Glomerular endothelial cell (primary cell): Measurements from ENCODE around the gene DPM1. TPM values are rescaled to one million over a fixed set of nuclear protein-coding genes. Genes with fewer than 3 reads are reported as not detected.

Experiments
- DNase-seq: peaks from one replicate; pipeline ENCODE4 v3.0.0-alpha.2; 2011; ENCODE audit warnings: low read depth, low spot score; ENCODE audit errors: extremely low read depth
- total RNA-seq: library from RNA; depleted of rRNA; stranded (reverse); fragments of >200 nt; gene quantifications from 2 replicates; pipeline ENCODE4 v1.2.3, GENCODE V29; 2015

DPM1 gene
- total RNA-seq, 1 donor from 2014 or later: 40.7 TPM

DNA sequence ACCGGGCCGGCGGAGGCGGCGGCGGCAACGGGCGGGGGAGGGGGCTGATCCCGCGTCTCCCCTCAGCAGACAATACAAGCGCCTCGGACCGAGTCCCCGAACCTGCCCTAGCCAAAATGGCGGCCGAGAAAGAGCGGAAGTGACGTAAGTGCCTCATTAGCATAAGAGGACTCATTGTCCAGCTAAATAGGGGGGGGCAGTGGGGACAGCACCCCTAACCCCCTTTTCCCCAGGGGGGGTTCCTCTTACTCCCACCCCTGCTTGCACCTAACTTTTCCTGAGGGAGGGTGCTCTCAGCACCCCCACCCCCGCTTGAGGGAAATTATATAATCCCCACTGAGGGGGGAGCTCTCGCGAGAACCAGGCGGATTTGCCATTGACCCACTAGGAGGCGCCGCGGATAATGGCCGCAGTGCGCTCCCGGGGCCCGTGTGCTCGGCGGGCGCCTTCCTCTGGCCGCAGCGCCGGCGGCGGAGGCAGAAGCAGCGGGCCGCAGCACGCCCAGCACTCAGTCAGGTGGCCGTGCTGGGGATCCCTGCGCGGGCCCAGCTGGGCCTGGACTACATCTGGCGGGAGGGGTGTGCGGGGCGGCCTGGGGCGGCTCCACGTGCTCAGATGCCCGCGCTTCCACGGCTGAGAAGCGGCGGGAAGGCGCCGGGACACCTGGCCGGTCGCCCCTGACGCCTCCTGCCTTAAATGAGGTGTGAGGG, 26.9 kb downstream of the DPM1 start, which contains the start of gene ADNP:
Gene ADNP, minus strand, starts transcription at position 132 of the 710 bp plus-strand sequence. CDS start 27,441 bp downstream, outside the sequence.
- no peak for DNase-seq

DNA sequence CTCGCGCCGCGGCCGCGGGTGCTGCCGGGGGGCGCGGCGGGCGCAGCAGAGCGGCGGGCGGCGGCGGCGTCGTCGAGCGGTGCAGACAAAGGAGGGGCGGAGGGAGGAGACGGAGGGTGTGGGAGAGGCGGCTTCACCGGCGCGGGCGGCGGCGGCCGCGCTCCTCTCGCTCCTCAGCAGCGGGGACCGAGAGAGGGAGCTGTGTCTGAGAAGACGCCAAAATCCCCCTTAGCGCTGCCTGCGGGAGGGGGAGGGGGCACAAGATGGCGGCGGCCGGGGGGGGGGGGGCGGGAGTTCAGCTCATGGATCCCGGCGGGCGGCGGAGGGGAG, 27.4 kb downstream of the DPM1 start:
- DNase-seq: no peak

DNA sequence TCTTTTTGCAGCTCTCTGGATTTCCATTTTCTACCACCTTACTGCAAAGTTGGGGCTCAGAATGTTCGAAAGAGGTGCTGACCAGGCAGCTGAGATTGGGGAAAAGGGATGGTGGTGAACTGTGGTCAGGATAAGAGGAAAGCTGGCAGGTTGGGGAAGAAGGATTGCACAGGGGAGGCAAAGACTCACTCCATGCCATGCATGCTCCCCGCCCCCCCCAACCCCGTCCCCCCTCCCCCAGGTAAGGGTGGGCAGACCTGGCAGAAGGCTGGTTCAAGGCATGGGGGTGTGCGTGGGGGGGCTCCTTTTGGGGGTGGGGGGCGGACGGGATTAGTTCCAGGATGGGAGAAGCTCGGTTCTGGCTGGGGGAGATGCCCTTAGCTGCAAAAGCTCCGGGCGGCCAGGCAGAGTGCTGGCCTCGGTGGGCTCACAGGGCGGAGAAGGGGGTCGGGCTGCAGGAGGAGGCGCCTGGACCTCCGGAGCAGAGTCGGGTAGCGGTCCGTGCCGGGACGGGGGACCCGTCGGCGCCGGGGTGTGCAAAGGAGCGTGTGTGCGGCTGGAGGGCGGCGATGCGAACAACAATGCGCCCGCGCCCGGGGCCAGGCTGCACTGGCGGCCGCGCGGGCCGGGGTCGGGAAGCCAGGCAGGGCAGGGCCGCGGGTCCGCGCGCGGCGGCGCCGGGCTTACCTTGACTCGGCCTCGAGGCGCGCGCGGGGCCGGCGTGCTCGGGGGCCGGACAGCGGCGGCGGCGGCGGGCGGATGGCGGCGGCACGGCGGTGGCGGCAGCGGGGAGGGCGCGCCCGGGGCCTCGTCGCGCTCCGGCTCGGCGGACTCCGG, 28.0 kb downstream of the DPM1 start:
- no peak for DNase-seq

DNA sequence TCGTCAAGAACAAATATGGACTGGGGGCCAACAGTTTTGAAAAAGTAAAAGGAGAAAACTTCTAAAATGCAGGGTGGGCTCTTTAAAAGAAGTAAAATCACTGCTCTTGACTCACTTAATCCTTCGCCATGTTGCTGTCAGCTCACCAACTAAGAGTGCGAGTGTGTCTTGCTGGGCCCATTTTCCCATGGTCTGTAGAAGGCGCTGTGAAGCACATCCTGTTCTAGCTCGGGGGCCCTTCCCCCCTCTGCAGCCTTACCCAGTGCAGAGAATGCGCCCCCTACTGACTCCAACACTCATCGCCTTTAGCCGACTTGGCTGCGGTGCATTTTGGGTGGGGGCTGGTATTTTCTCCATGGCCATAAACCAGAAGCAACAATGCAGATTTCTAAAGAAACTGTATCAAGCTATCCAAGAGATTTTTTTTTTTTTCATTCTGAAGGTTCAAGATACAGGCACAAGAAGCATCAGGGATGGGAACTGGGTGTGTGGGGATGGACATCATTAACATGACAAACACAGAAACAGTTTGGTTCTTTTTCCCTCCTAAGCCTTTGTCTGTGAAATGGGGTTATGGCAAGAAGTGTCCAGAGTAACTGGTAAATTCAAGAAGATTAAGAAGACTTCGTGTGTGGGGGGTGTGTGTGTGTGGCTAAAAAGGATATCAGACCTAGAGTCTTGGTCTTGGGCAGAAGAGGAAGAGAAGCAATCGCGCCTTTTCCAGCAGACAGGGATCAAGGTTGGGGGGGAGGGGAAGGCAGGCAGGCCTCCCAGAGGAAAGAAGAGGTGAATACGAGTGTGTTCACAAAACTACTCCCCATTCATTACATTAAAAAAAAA, 28.8 kb downstream of the DPM1 start:
- DNase-seq: peak; percentile 82

DNA sequence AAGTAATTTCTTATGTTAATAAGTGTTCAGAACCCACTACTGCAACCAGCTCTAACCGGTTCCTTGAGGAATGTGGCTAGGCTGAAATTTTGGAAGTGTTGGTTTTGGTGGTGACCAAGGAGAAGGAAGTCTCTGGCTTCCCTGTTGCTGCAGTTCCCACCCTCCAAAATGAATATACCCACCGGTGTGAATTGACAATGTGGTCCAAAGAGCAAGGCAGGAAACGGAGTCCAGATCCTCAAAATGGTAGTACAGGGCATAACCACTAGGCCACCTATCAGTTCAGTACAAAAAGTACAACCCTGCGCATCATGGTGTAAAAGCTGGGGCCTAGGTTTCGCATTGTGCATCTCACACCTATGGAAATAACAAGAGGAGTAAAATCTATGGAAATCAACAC, 29.9 kb downstream of the DPM1 start:
- DNase-seq: no peak

DNA sequence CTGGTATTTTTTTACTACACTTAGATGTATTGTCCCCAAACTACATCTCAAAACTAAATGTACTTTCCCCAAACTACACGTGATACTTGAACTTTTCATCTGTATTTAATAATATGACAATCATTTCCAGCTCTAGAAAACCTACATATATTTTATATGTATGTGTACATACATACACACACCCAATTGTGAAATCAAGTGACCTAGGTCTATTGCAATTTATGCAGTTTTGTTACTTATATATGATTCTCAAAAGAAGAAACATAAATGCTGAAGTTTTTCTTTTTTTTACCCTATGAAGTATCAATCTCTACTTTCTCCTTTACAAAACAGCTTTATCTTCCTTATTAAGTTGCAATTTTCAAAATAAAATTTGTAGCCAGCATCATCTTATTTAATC, 31.8 kb downstream of the DPM1 start:
- no peak for DNase-seq

DNA sequence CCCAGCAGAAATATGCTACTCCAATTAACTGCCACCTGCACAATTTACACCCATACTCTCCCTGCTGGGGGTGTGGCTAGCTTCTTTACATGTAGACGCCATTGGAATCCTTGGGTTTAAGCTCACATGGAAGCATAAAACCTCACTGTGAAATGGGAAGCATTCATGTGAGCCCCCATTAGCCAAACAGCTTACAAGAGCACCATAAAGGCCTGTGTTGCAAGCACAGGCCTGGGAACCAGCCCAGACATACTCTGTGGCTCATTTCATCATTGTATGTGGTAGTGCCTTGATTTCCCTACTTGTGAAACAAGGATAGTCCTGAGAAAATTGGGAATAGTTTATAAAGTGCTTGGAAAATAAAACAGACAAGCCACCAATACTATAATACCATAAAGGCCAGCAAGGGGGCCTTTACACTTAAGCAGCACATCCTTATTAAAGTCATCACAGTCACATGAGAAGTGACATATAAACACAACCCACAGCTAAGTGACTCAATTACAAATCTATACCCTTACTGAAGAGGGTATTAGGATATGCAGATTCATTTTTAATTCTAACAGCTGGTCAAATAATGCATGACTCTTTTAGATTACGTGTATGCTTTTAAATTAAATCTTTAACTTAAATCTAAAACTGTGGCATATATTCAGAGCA, 33.9 kb downstream of the DPM1 start:
- no peak for DNase-seq

DNA sequence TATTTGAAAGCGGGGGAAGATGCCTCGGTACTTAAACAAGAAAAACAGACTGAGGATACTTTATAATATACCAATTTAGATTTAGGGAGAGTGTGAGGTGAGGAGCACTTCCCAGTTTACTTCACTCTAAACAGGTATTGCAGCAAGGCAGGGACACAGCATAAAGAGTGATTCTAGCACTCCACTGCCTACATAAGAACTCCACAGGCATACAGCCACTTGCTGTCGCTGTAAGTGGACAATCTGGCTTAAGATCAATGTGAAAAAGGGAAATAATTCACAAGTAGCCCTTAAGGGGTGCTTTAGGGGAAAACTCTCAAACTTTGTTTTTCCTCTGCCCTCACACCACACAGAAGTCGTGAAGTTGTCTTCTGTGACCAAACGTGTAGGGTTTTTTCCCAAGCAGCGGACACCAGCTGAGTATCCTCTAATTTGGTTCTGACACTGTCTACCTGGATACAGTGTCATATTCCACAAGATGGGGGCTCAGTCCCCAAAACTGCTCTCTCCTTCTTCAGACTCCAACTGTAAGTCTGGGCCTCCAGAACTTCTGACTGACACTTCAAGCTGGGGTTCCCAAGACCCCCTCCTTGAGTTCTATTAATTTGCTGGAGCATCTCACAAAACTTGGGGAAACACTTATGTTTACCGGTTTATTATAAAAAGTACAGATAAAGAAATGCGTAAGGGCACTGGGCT, 36.4 kb downstream of the DPM1 start:
- DNase-seq: no peak

DNA sequence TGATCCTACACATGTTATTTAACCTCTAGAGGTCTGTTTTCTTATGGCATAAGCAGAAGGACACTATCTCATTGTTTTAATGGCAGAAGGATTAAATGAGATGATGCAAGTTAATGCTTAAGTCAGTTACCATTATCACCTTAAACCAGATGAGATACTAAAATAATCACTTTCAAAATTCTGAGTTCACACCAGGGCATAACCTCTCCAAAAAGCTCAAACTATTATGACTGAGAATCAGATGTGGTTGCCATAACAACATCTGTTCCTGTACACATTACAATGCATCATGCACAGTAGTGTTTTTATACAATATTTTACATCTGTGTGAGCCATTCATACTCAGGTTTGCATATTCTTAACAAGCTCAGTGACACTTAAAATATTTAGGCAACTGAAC, 37.3 kb downstream of the DPM1 start:
- no peak for DNase-seq

DNA sequence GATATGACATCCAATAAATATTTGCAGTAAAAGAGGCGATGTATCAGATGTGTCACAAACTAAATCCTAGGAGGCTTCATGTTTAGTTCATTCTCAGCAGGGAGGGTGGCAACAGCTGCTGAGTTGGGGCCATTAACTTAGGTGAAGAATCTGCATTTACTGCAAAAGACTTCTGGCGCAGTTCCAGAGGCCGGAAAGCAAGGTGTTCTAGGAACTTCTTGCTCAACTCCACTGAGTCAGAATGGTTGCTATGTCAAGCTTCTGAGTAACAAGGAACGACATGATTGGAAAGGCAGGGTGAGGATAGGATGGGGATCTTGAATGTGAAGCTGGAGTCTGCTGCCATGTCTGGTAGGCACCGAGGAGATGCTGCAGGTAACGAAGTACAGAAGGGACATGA, 38.8 kb downstream of the DPM1 start:
- DNase-seq: no peak

DNA sequence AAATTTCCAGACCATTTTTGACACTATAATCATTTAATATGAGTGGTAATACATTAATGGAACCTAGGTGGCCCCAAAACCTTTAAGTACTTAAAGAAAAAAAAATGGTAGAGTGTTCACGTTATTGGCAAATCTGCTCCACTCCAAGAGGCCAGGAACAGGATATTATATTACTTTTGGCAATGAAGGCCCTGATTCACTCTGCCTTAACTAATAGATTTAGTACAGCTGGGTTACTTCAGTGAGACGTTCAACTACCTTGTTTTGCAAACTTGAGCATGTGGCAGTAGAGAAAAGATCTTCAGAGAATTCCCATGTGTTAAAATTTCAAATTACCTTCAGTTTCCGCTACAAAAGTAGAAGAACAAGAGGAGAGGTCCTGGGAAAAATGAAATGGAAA, 39.9 kb downstream of the DPM1 start:
- DNase-seq: no peak

DNA sequence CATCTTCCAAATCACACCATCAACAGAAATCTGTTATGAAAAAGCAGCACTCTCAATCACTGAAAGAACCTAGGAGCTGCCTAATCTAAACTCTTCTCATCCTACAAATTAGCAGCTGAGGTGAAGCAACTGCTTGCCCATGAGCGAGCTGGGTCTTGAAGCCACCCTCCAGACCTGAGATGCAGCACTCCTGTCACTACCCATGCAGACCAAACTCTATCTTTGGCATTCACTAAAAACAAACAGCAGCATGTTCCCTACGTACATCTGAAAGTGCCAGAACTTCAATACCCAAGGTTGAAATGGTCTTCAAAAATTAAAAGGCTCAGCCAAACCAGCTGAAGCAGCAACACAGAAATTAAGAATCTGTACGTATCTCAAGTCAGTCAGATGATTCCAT, 41.4 kb downstream of the DPM1 start:
- DNase-seq: no peak

DNA sequence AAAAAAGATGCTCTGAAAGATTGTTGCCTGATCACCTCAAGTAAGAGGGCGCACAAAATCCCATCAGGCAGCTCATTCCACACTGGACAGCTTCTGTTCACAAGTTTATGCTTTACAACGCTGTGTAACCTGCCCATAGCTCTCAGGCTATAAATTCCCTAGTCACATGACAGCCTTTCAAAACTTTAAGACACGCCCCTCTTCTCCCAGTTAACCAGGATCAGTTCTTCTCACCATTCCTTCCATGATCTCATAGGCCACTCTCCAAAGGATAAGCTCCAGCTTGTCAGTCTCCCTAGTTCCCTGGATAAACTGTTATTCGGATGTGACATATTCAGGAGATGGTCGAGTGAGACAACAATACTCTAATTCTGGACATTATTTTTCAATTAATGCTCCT, 42.1 kb downstream of the DPM1 start:
- no peak for DNase-seq

DNA sequence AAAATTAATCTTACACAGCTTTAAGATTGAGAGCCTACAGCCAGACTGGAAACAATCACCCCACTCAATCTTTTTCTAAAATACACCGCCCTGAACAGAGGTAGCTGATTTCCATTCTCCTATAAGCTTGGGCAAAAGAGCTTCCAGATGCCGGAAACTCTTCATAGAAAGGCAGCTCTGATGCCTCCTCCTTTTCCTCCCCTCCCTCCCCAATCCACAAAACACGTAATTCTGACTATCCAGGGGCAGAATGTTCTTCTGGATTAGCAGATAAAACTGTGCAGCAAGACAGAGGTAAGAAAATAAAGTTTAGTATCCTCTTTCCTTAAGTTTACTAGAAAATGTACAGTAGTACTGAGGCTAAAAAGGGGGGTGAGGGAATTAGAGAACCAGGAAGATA, 42.9 kb downstream of the DPM1 start:
- no peak for DNase-seq

DNA sequence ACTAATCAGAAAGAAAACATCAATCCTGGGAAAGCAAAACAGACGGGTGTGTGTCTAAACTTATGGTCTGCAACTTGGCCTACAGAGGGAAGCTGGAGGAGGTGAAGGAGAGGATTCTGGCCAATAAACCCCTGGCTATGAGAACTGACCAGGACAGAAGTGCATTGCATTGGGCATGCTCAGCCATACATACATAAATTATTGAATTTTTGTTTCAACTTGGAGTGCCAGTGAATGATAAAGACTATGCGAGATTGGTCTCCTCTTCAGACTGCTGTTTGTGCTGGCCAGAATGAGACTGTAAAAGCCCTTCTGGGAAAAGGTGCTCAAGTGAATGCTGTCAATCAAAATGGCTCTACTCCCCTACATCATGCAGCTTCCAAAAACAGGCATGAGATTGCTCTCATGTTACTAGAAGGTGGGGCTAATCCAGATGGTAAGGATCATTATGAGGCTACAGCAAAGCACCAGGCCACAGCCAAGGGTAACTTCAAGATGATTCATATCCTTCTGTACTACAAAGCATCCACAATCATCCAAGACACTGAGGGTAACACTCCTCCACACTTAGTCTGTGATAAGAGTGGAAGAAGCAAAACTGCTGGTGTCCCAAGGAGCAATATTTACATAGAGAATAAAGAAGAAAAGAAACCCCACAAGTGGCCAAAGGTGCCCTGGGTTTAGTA, 44.5 kb downstream of the DPM1 start:
- no peak for DNase-seq

DNA sequence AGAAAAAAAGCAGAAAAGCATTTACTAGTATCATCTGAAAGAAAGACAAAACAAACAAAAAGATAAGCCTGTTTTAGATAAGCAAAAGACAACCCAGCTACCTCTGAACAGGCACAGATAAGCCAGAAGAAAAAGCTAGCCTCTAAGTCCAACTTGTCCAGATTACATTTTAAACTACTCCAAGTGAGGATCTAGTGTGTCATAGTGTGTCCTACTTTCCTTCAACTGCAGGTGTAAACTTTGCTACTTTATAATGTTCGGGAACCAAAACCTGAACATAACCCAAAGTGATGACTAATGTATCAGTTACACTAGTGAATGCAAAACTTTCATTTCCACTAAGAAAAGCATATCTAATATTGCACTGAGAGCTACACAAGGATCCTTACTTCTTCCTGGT, 46.6 kb downstream of the DPM1 start:
- no peak for DNase-seq

DNA sequence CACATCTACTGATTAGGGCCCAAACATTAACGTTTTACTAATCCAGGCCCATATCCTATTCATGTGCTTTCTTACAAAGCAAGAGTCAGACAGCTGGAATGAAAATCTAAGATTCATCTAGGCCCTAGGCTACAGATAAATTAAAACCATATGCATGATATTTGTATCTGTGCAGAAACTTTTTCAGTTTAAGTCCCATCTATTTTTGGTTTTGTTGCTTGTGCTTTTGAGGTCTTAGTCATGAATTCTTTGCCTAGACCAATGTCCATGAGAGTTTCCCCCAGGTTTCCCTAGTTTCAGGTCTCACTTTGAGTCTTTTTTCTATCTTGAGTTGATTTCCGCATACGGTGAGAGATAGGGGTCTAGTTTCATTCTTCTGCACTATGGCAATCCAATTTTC, 47.3 kb downstream of the DPM1 start:
- DNase-seq: no peak

DNA sequence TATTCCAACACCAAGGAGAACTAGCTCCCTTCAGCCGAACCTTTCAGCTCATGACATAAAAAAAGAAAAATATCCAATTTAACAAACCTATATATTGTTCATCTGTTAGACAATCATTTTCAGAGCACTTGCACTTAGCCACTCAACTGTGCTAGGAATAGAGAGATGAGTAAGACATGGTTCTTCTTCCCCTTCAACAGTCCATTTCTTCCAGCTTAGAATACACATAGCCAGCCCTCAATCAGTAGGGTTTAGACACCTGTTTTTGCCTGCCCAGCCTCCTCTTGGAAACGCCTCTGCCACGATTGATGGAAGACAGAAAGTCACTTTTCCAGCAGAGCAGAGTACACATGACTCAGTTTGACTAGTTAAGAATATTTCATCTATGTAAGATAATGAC, 48.9 kb downstream of the DPM1 start:
- DNase-seq: no peak

DNA sequence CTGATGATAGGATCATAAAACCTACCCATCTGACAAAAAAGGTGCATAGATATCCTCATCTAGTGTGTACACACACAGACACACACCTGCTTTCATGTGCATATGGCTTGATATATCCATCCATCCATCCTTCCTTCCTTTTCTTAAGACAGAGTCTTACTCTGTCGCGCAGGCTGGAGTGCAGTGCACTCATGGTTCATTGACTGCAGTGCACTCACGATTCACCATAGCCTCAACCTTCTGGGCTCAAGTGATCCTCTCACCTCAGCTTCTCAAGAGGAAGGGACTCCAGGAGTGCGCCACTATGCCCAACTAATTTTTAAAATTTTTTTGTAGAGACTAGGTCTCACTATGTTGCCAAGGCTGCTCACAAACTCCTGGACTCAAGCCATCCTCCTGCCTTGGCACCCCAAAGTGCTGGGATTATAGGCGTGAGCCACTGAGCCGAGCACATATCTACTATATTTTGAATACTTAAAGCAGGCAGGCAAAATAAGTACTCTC, 54.2 kb downstream of the DPM1 start:
- DNase-seq: no peak
